Mammary epithelial cell (primary cell): ENCODE data around the gene IL4R.

ENCODE experiments used
- CTCF ChIP-seq, 2 donors: IDR thresholded peaks in 1 of 2; conservative IDR thresholded peaks in 1 of 2; 2 replicates each; pipeline ENCODE4 v1.5.1; 2011 to 2012; ENCODE audit warnings: inconsistent platforms in 2 of 2, low read length in 2 of 2, mild to moderate bottlenecking in 2 of 2, control low read depth in 1 of 2, low read depth in 1 of 2; ENCODE audit not compliant: insufficient read depth in 1 of 2; ENCODE audit errors: extremely low read depth in 1 of 2
- EZH2 ChIP-seq: IDR thresholded peaks from 2 replicates; pipeline ENCODE4 v1.6.1; 2012; ENCODE audit warnings: low read length, inconsistent platforms, borderline replicate concordance

GRCh38 chr16:27404163-27404823 is 90.5 kb downstream of the IL4R start:
- TF ChIP-seq EZH2, result no peak
- TF ChIP-seq CTCF (conservative IDR thresholded peaks at IDR 0.05 in 1 of 2, IDR thresholded peaks at IDR 0.05 in 1 of 2; ENCODE audit: extremely low read depth in 1 of 2, insufficient read depth in 1 of 2, low read depth in 1 of 2, low read length in 2 of 2), result no peak
